K562 (cell line): ENCODE results near the gene TRNAU1AP. TPM values are rescaled to one million over a fixed set of nuclear protein-coding genes. Genes with fewer than 3 reads are reported as not detected.

Source experiments
- ATF6 ChIP-seq: sonication (generic); formaldehyde crosslinking; IDR thresholded peaks from 2 replicates; pipeline ENCODE4 v1.4.0; 2020; ENCODE audit warnings: mild to moderate bottlenecking, missing genetic modification reagents
- BRCA1 ChIP-seq, 2 experiments: fragments of 450-650 bp in 1 of 2; sonication (generic) in 1 of 2; formaldehyde crosslinking in 1 of 2; IDR thresholded peaks; 2 replicates each; pipeline versions ENCODE4 v1.5.0 to v1.6.1; 2017 to 2020; ENCODE audit warnings: mild to moderate bottlenecking in 1 of 2, missing genetic modification reagents in 1 of 2
- DACH1 ChIP-seq: fragments of 450-650 bp; IDR thresholded peaks from 2 replicates; pipeline ENCODE4 v1.6.1; 2018; ENCODE audit not compliant: partially characterized antibody
- GATA2 ChIP-seq: sonication (generic); formaldehyde crosslinking; IDR thresholded peaks from 2 replicates; pipeline ENCODE4 v1.4.0; 2020; ENCODE audit warnings: mild to moderate bottlenecking, missing genetic modification reagents
- MXD1 ChIP-seq: fragments of 250-450 bp; sonication (Bioruptor Pico); IDR thresholded peaks from 2 replicates; pipeline ENCODE4 v1.8.0; 2021; ENCODE audit warnings: borderline replicate concordance, mild to moderate bottlenecking, moderate library complexity; ENCODE audit not compliant: poor library complexity, severe bottlenecking
- NEUROD1 ChIP-seq: fragments of 150-350 bp; IDR thresholded peaks from 2 replicates; pipeline ENCODE4 v1.6.1; 2014; ENCODE audit warnings: borderline replicate concordance, low read length, low read depth; ENCODE audit not compliant: partially characterized antibody
- NR2C2 ChIP-seq, 2 experiments: fragments of 200-800 bp in 1 of 2; sonication (Bioruptor generic) in 1 of 2; sonication (generic) in 1 of 2; formaldehyde crosslinking in 1 of 2; IDR thresholded peaks; 2 replicates each; pipeline versions ENCODE4 v1.6.1 to v1.8.0; 2016 to 2022; ENCODE audit warnings: mild to moderate bottlenecking in 1 of 2, missing compliant biosample characterization in 1 of 2, missing genetic modification characterization in 1 of 2, missing genetic modification reagents in 1 of 2
- NR4A1 ChIP-seq, 2 experiments: fragments of 250-450 bp in 1 of 2; fragments of 450-650 bp in 1 of 2; sonication (Bioruptor Pico) in 1 of 2; IDR thresholded peaks; 2 replicates each; pipeline versions ENCODE4 v1.4.0 to v1.6.1; 2016 to 2020; ENCODE audit warnings: mild to moderate bottlenecking in 2 of 2, missing compliant biosample characterization in 1 of 2, missing genetic modification characterization in 1 of 2, moderate library complexity in 1 of 2
- OTX1 ChIP-seq: fragments of 450-650 bp; formaldehyde crosslinking; IDR thresholded peaks from 2 replicates; pipeline ENCODE4 v1.4.0; 2022; ENCODE audit warnings: mild to moderate bottlenecking
- PHB ChIP-seq: fragments of 250-450 bp; sonication (Bioruptor Pico); IDR thresholded peaks from 2 replicates; pipeline ENCODE4 v1.5.0; 2021
- PML ChIP-seq: IDR thresholded peaks from 2 replicates; pipeline ENCODE4 v1.6.1; 2012; ENCODE audit warnings: low read length, inconsistent platforms
- RBM22 ChIP-seq: fragments of 200-400 bp; formaldehyde crosslinking; IDR thresholded peaks from 2 replicates; pipeline ENCODE4 v1.6.1; 2018; ENCODE audit warnings: low read length, low read depth; ENCODE audit not compliant: poor library complexity, severe bottlenecking
- STAT5A ChIP-seq: IDR thresholded peaks from 2 replicates; pipeline ENCODE4 v1.6.1; 2012; ENCODE audit warnings: low read length, inconsistent platforms, borderline replicate concordance
- THRA ChIP-seq: fragments of 450-650 bp; IDR thresholded peaks from 2 replicates; pipeline ENCODE4 v1.6.1; 2017; ENCODE audit warnings: mild to moderate bottlenecking, moderate library complexity
- TRIM28 ChIP-seq: fragments of 450-650 bp; IDR thresholded peaks from 2 replicates; pipeline ENCODE4 v1.6.1; 2017
- VEZF1 ChIP-seq: fragments of 200-800 bp; sonication (Bioruptor generic); IDR thresholded peaks from 2 replicates; pipeline ENCODE4 v1.6.1; 2017; ENCODE audit warnings: missing genetic modification characterization, missing compliant biosample characterization
- ZNF197 ChIP-seq: fragments of 200-800 bp; sonication (Bioruptor generic); IDR thresholded peaks from 2 replicates; pipeline ENCODE4 v1.6.1; 2016; ENCODE audit warnings: low read depth, missing genetic modification characterization, missing compliant biosample characterization
- ZNF511 ChIP-seq: sonication (generic); formaldehyde crosslinking; IDR thresholded peaks from 2 replicates; pipeline ENCODE4 v1.8.0; 2022; ENCODE audit warnings: mild to moderate bottlenecking, missing genetic modification reagents
- ZNF561 ChIP-seq: fragments of 450-650 bp; formaldehyde crosslinking; conservative IDR thresholded peaks from 2 replicates; pipeline ENCODE4 v1.4.0; 2020; ENCODE audit warnings: mild to moderate bottlenecking, moderate library complexity
- ZNF644 ChIP-seq: fragments of 200-800 bp; sonication (Bioruptor generic); IDR thresholded peaks from 2 replicates; pipeline ENCODE4 v1.6.1; 2016; ENCODE audit warnings: low read depth, missing genetic modification characterization, missing compliant biosample characterization
- polyA plus RNA-seq, 8 experiments: library from polyadenylated mRNA; depleted of rRNA in 4 of 8; stranded (reverse) in 5 of 8; unstranded in 3 of 8; fragments of >200 nt; fragmentation: Nextera tagmentation in 2 of 8; fragmentation: Illumina TruSeq in 1 of 8; extraction: Ambion mirVana in 2 of 8; extraction: Trizol in 1 of 8; gene quantifications; 2 replicates each; pipeline versions ENCODE4 v1.2.1 to v1.2.3, GENCODE V29; 2011 to 2014; ENCODE audit warnings: inconsistent platforms in 1 of 8, missing spikeins in 1 of 8
- total RNA-seq, 7 experiments: library from RNA; depleted of rRNA in 6 of 7; stranded (reverse); fragments of >200 nt in 6 of 7; fragmentation: Illumina TruSeq in 2 of 7; extraction: Trizol in 2 of 7; gene quantifications; 2 replicates each; pipeline versions ENCODE4 v1.2.1 to v1.2.3, GENCODE V29; 2011 to 2021; ENCODE audit warnings: low replicate concordance in 1 of 7

TRNAU1AP gene
- total and polyA plus RNA-seq, 9 of the 15 experiments (the other 6 are each of a cell fraction or from before 2014, with no cell fraction given) = 34.9 to 110 (median 46.3) TPM

- TF ChIP-seq OTX1 (CRISPR knock-in tag) = peak; percentile 99
- TF ChIP-seq ATF6 (CRISPR knock-in tag) = 0 out of 2 replicates have a peak, but pooled peaks have one; percentile 32
- no peak for TF ChIP-seq THRA
- no peak for TF ChIP-seq VEZF1 (CRISPR knock-in tag)
- TF ChIP-seq RBM22 = no peak
- TF ChIP-seq ZNF511 (CRISPR knock-in tag) = no peak
- no peak for TF ChIP-seq NR4A1 (CRISPR knock-in tag; IDR thresholded peaks at IDR 0.05)
- TF ChIP-seq NR4A1 (tag; IDR thresholded peaks at IDR 0.05) = no peak
- TF ChIP-seq NR2C2 (CRISPR knock-in tag; IDR thresholded peaks at IDR 0.05) = no peak
- TF ChIP-seq NR2C2 (tag; IDR thresholded peaks at IDR 0.05) = no peak
- peak; percentile 95 for TF ChIP-seq PML
- TF ChIP-seq TRIM28 = no peak
- no peak for TF ChIP-seq MXD1 (CRISPR knock-in tag)
- no peak for TF ChIP-seq ZNF644 (tag)
- no peak for TF ChIP-seq ZNF561 (CRISPR knock-in tag)
- peak; percentile 7; the same call in 1 of the 2 replicates for TF ChIP-seq STAT5A
- TF ChIP-seq DACH1 = no peak
- no peak for TF ChIP-seq ZNF197
- TF ChIP-seq PHB (CRISPR knock-in tag) = peak; percentile 96
- TF ChIP-seq NEUROD1 = peak; percentile 6
- no peak for TF ChIP-seq BRCA1 (IDR thresholded peaks at IDR 0.05)
- TF ChIP-seq BRCA1 (CRISPR knock-in tag; IDR thresholded peaks at IDR 0.05) = 0 out of 2 replicates have a peak, but pooled peaks have one; percentile 86
- TF ChIP-seq GATA2 (CRISPR knock-in tag) = no peak
Observed at GRCh38 chr1:28509705-28510272, 43.1 kb upstream of the TRNAU1AP start (continued).
